Neural progenitor cell (in vitro differentiated cells): ENCODE results near the gene RPL35A. TPM values are rescaled to one million over a fixed set of nuclear protein-coding genes. Genes with fewer than 3 reads are reported as not detected.

Experiments used
- DNase-seq: peaks from one replicate; pipeline ENCODE4 v3.0.0-alpha.2; 2016; ENCODE audit warnings: low spot score
- H2AFZ ChIP-seq: fragments of 200-600 bp; sonication (generic); replicated peaks from 2 replicates; pipeline ENCODE4 v1.6.1; 2016; ENCODE audit warnings: antibody characterized with exemption
- H3F3A ChIP-seq: fragments of 200-600 bp; sonication (generic); 2 replicates; pipeline ENCODE4 v1.6.1; 2016; ENCODE audit warnings: antibody characterized with exemption, low read depth
- H3K27ac ChIP-seq: fragments of 200-600 bp; sonication (generic); 2 replicates; pipeline ENCODE4 v1.5.1; 2016; ENCODE audit warnings: mild to moderate bottlenecking
- H3K27me3 ChIP-seq: fragments of 200-600 bp; sonication (generic); 2 replicates; pipeline ENCODE4 v1.6.1; 2016; ENCODE audit warnings: mild to moderate bottlenecking, moderate library complexity
- H3K36me3 ChIP-seq: fragments of 200-600 bp; sonication (generic); 2 replicates; pipeline ENCODE4 v1.5.1; 2016
- H3K4me1 ChIP-seq: fragments of 200-600 bp; sonication (generic); 2 replicates; pipeline ENCODE4 v1.6.1; 2016; ENCODE audit warnings: mixed run types
- H3K4me2 ChIP-seq: fragments of 200-600 bp; sonication (generic); 2 replicates; pipeline ENCODE4 v1.6.1; 2016
- H3K4me3 ChIP-seq: fragments of 200-600 bp; sonication (generic); 2 replicates; pipeline ENCODE4 v1.5.1; 2016
- H3K79me2 ChIP-seq: fragments of 200-600 bp; sonication (generic); 2 replicates; pipeline ENCODE4 v1.6.1; 2016; ENCODE audit warnings: low read depth
- H3K9ac ChIP-seq: fragments of 200-600 bp; sonication (generic); 2 replicates; pipeline ENCODE4 v1.6.1; 2016
- H3K9me3 ChIP-seq: fragments of 200-600 bp; sonication (generic); 2 replicates; pipeline ENCODE4 v1.5.1; 2016; ENCODE audit warnings: low read depth
- H4K20me1 ChIP-seq: fragments of 200-600 bp; sonication (generic); 2 replicates; pipeline ENCODE4 v1.6.1; 2016; ENCODE audit warnings: low read depth
- H3K27ac Mint-ChIP-seq: 3 replicates; pipeline ENCODE4 v1.8.0; 2021; ENCODE audit warnings: mixed read lengths
- H3K27me3 Mint-ChIP-seq: 2 replicates; pipeline ENCODE4 v1.8.0; 2022; ENCODE audit warnings: low read depth, mild to moderate bottlenecking, inconsistent platforms, moderate library complexity, mixed read lengths; ENCODE audit not compliant: insufficient read depth
- H3K36me3 Mint-ChIP-seq: 3 replicates; pipeline ENCODE4 v1.8.0; 2021; ENCODE audit warnings: mixed read lengths
- H3K4me1 Mint-ChIP-seq: 3 replicates; pipeline ENCODE4 v1.8.0; 2021; ENCODE audit warnings: mixed read lengths
- H3K4me3 Mint-ChIP-seq: 3 replicates; pipeline ENCODE4 v1.8.0; 2021; ENCODE audit warnings: mild to moderate bottlenecking, moderate library complexity, mixed read lengths
- H3K9me3 Mint-ChIP-seq: 3 replicates; pipeline ENCODE4 v1.8.0; 2020; ENCODE audit warnings: mixed read lengths
- CTCF ChIP-seq: fragments of 200-600 bp; sonication (generic); IDR thresholded peaks from 2 replicates; pipeline ENCODE4 v1.5.1; 2017; ENCODE audit warnings: antibody characterized with exemption, mild to moderate bottlenecking
- EZH2 ChIP-seq: fragments of 200-600 bp; sonication (generic); IDR thresholded peaks from 2 replicates; pipeline ENCODE4 v1.6.1; 2017; ENCODE audit warnings: antibody characterized with exemption, mild to moderate bottlenecking, moderate library complexity
- EZH2phosphoT487 ChIP-seq: fragments of 200-600 bp; sonication (generic); IDR thresholded peaks from 2 replicates; pipeline ENCODE4 v1.6.1; 2017; ENCODE audit warnings: antibody characterized with exemption
- total RNA-seq: library from RNA; depleted of rRNA; stranded (reverse); fragments of >200 nt; gene quantifications from 2 replicates; pipeline ENCODE4 v1.2.3, GENCODE V29; 2015; ENCODE audit warnings: low replicate concordance

RPL35A gene
- total RNA-seq, 1 donor from 2014 or later, result 1,573 TPM

- H3K36me3 Mint-ChIP-seq, result peaks cover 22% of the 10 kb centered on the region
- peaks cover 23% of the 10 kb centered on the region for H3K4me1 Mint-ChIP-seq
- H3K4me3 ChIP-seq, result peak overlapping the region; percentile 89
- H3K27ac ChIP-seq, result no peak overlapping the region
- H3K4me1 ChIP-seq, result peaks cover 18% of the 10 kb centered on the region
- no peak for DNase-seq
- peaks cover 70% of the 10 kb centered on the region for H3F3A ChIP-seq
- H3K27me3 ChIP-seq, result no peaks in the 10 kb centered on the region
- peak overlapping the region; percentile 100 for H3K9ac ChIP-seq
- H3K27ac Mint-ChIP-seq, result no peak overlapping the region
- peaks cover 7% of the 10 kb centered on the region for H3K27me3 Mint-ChIP-seq
- H2AFZ ChIP-seq, result no peak overlapping the region
- H3K36me3 ChIP-seq, result peaks cover 31% of the 10 kb centered on the region
- peaks cover 50% of the 10 kb centered on the region for H3K79me2 ChIP-seq
- peak overlapping the region; percentile 98 for H3K4me3 Mint-ChIP-seq
- H4K20me1 ChIP-seq, result peaks cover 61% of the 10 kb centered on the region
- no peaks in the 10 kb centered on the region for H3K9me3 ChIP-seq
- no peaks in the 10 kb centered on the region for H3K9me3 Mint-ChIP-seq
- TF ChIP-seq EZH2, result no peak
- no peak for TF ChIP-seq CTCF
- no peak for TF ChIP-seq EZH2phosphoT487
- H3K4me2 ChIP-seq, result peak overlapping the region; percentile 87
These were observed 1.5 kb downstream of the RPL35A start for GRCh38 chr3:197951392-197951990.

GRCh38 chr3:197952440-197952839 is 2.5 kb downstream of the RPL35A start:
- Histone ChIP-seq H3K4me3 (peak overlapping the region; percentile 89), H4K20me1 (peaks cover 67% of the 10 kb centered on the region), H3K9ac (peak overlapping the region; percentile 16), H3K27ac (no peak overlapping the region), H3K27me3 (no peaks in the 10 kb centered on the region), H3F3A (peaks cover 79% of the 10 kb centered on the region), H3K4me1 (peaks cover 18% of the 10 kb centered on the region), H3K36me3 (peaks cover 31% of the 10 kb centered on the region), H3K79me2 (peaks cover 50% of the 10 kb centered on the region), H3K4me2 (peak overlapping the region; percentile 87), H3K9me3 (no peaks in the 10 kb centered on the region), H2AFZ (no peak overlapping the region)
- Mint-ChIP-seq H3K27me3 (peaks cover 7% of the 10 kb centered on the region), H3K27ac (no peak overlapping the region), H3K9me3 (no peaks in the 10 kb centered on the region), H3K4me3 (peak overlapping the region; percentile 76), H3K4me1 (peaks cover 23% of the 10 kb centered on the region), H3K36me3 (peaks cover 25% of the 10 kb centered on the region)
- no peak for TF ChIP-seq CTCF
- no peak for TF ChIP-seq EZH2
- TF ChIP-seq EZH2phosphoT487, result no peak
- no peak for DNase-seq

GRCh38 chr3:197953325-197953724 is 3.3 kb downstream of the RPL35A start:
- H4K20me1 ChIP-seq, result peaks cover 67% of the 10 kb centered on the region

More at GRCh38 chr3:197953325-197953724, 3.3 kb downstream of the RPL35A start:
- H3K27ac Mint-ChIP-seq, result no peak overlapping the region
- peaks cover 25% of the 10 kb centered on the region for H3K36me3 Mint-ChIP-seq
- DNase-seq, result no peak
- Histone ChIP-seq H3K9me3 (no peaks in the 10 kb centered on the region), H3K36me3 (peaks cover 31% of the 10 kb centered on the region), H3K4me3 (no peak overlapping the region), H3K9ac (no peak overlapping the region), H2AFZ (no peak overlapping the region), H3K27ac (peak overlapping the region; percentile 23), H3K27me3 (no peaks in the 10 kb centered on the region), H3K4me2 (no peak overlapping the region), H3F3A (peaks cover 88% of the 10 kb centered on the region), H3K79me2 (peaks cover 50% of the 10 kb centered on the region), H3K4me1 (peaks cover 18% of the 10 kb centered on the region)
- H3K27me3 Mint-ChIP-seq, result peaks cover 7% of the 10 kb centered on the region
- H3K9me3 Mint-ChIP-seq, result no peaks in the 10 kb centered on the region
- peak overlapping the region; percentile 48 for H3K4me3 Mint-ChIP-seq
- no peak for TF ChIP-seq EZH2
- no peak for TF ChIP-seq CTCF
- no peak for TF ChIP-seq EZH2phosphoT487
- H3K4me1 Mint-ChIP-seq, result peaks cover 27% of the 10 kb centered on the region
